ENCODE measurements around the gene RFESD. TPM values are rescaled to one million over a fixed set of nuclear protein-coding genes. Genes with fewer than 3 reads are reported as not detected.

Gene RFESD
- total RNA-seq, 1 donor from 2014 or later: 0.97 TPM

DNA sequence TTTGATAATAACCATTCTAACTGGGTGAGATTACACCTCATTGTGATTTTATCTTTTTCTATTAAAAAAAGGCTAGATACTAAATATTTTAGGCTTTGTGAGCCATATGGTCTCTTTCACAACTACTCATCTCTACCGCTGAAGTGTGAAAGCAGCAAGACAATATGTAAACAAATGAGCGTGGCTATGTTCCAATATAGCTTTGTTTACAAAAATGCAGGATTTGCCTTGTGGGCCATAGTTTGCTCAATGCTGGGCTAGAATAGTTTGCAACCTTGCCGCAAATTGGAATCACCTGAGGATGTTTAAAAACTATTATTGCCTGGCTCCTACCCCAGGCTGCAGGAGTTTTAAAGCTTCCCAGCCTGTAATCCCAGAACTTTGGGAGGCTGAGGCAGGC, 36.9 kb upstream of the RFESD start:
- Mint-ChIP-seq H3K4me1 (ENCODE audit: low read depth) (no peaks in the 10 kb centered on the region), H3K9me3 (ENCODE audit: low read depth) (peaks cover 6% of the 10 kb centered on the region), H3K4me3 (ENCODE audit: unreplicated experiment) (no peak overlapping the region), H3K36me3 (ENCODE audit: low read depth) (peaks cover 1% of the 10 kb centered on the region), H3K27ac (ENCODE audit: unreplicated experiment) (no peak overlapping the region), H3K27me3 (ENCODE audit: low read depth) (no peaks in the 10 kb centered on the region)
- TF ChIP-seq CTCF (IDR thresholded peaks at IDR 0.05): no peak
- DNase-seq (ENCODE audit: low spot score): no peak

DNA sequence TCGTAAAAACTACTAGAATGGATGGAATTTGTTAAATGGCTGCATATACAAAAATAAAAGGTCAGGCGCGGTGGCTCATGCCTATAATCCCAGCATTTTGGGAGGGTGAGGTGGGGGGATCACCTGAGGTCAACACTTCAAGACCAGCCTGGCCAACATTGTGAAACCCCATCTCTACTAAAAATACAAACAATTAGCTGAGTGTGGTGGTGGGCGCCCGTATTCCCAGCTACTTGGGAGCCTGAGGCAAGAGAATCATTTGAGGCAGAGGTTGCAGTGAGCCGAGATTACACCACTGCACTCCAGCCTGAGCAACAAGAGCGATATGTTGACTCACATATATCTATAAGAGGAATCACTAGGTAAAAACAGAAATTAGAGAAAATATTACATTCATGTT, 36.0 kb upstream of the RFESD start:
- no peak overlapping the region for H3K4me3 Mint-ChIP-seq (ENCODE audit: unreplicated experiment)
- peaks cover 6% of the 10 kb centered on the region for H3K9me3 Mint-ChIP-seq (ENCODE audit: low read depth)
- DNase-seq (ENCODE audit: low spot score): no peak
- peaks cover 1% of the 10 kb centered on the region for H3K36me3 Mint-ChIP-seq (ENCODE audit: low read depth)
- TF ChIP-seq CTCF (IDR thresholded peaks at IDR 0.05): no peak
- H3K27me3 Mint-ChIP-seq (ENCODE audit: low read depth): no peaks in the 10 kb centered on the region
- H3K4me1 Mint-ChIP-seq (ENCODE audit: low read depth): no peaks in the 10 kb centered on the region
- no peak overlapping the region for H3K27ac Mint-ChIP-seq (ENCODE audit: unreplicated experiment)

- Mint-ChIP-seq H3K36me3 (ENCODE audit: low read depth) (peaks cover 1% of the 10 kb centered on the region), H3K4me3 (ENCODE audit: unreplicated experiment) (no peak overlapping the region), H3K4me1 (ENCODE audit: low read depth) (no peaks in the 10 kb centered on the region), H3K27me3 (ENCODE audit: low read depth) (no peaks in the 10 kb centered on the region), H3K27ac (ENCODE audit: unreplicated experiment) (no peak overlapping the region), H3K9me3 (ENCODE audit: low read depth) (peaks cover 6% of the 10 kb centered on the region)
- DNase-seq (ENCODE audit: low spot score): no peak
- TF ChIP-seq CTCF (IDR thresholded peaks at IDR 0.05): no peak
These were observed 35.2 kb upstream of the RFESD start for GRCh38 chr5:95611396-95611795.

DNA sequence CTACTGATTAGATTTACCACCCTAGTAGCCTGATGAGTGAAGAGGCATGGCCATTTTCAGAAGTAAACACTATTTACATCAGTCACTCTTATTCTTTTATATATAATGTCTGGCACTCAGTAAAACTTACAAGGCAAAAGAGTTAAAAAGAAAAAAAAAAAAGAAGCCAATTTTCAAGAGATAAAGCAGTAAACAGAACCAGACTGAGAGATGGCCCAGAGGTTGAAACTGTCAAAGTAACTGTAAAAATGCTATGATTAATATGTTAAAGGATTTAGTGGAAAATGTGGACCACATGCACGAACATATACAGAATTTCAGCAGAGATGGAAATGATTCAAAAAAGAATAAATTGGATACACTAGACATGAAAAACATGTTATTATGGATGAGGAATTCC, 33.1 kb upstream of the RFESD start:
- Mint-ChIP-seq H3K9me3 (ENCODE audit: low read depth) (peaks cover 6% of the 10 kb centered on the region), H3K4me1 (ENCODE audit: low read depth) (peaks cover 8% of the 10 kb centered on the region), H3K4me3 (ENCODE audit: unreplicated experiment) (no peak overlapping the region), H3K27me3 (ENCODE audit: low read depth) (no peaks in the 10 kb centered on the region), H3K36me3 (ENCODE audit: low read depth) (peaks cover 1% of the 10 kb centered on the region), H3K27ac (ENCODE audit: unreplicated experiment) (no peak overlapping the region)
- DNase-seq (ENCODE audit: low spot score): no peak
- TF ChIP-seq CTCF (IDR thresholded peaks at IDR 0.05): no peak

DNA sequence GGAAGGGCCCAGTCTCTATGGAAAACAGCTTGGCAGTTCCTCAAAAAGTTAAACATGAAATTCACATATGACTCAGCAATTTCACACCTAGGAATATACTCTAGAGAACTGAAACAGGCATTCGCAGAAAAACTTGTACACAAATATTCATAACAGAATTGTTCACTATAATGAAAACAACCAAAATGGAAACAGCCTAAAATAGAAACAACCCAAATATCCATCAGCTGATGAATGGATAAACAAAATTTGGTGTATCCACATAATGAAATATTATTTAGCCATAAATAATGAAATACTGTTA, 31.5 kb upstream of the RFESD start:
- H3K27me3 Mint-ChIP-seq (ENCODE audit: low read depth): no peaks in the 10 kb centered on the region
- H3K27ac Mint-ChIP-seq (ENCODE audit: unreplicated experiment): no peak overlapping the region
- H3K4me1 Mint-ChIP-seq (ENCODE audit: low read depth): peaks cover 15% of the 10 kb centered on the region
- DNase-seq (ENCODE audit: low spot score): no peak
- peaks cover 6% of the 10 kb centered on the region for H3K9me3 Mint-ChIP-seq (ENCODE audit: low read depth)
- peaks cover 1% of the 10 kb centered on the region for H3K36me3 Mint-ChIP-seq (ENCODE audit: low read depth)
- TF ChIP-seq CTCF (IDR thresholded peaks at IDR 0.05): no peak
- no peak overlapping the region for H3K4me3 Mint-ChIP-seq (ENCODE audit: unreplicated experiment)
